Type B pancreatic cell (in vitro differentiated cells): Measurements from ENCODE around the gene HSCB. TPM values are rescaled to one million over a fixed set of nuclear protein-coding genes. Genes with fewer than 3 reads are reported as not detected.
"Not testable (repeated sequence)": the region's sequence is repeated elsewhere in the genome, so short reads cannot be mapped to it uniquely, and the experiment has no call there.

Source experiments
- DNase-seq: peaks from one replicate; pipeline ENCODE4 v3.0.0; 2021; ENCODE audit warnings: mixed read lengths; ENCODE audit not compliant: unreplicated experiment; ENCODE audit errors: extremely low spot score
- H3K27ac Mint-ChIP-seq: 2 replicates; pipeline ENCODE4 v1.8.0; 2021; ENCODE audit warnings: mild to moderate bottlenecking, mixed read lengths
- H3K27me3 Mint-ChIP-seq: 2 replicates; pipeline ENCODE4 v1.8.0; 2021; ENCODE audit warnings: mixed read lengths
- H3K36me3 Mint-ChIP-seq: 2 replicates; pipeline ENCODE4 v1.8.0; 2021; ENCODE audit warnings: mixed read lengths
- H3K4me1 Mint-ChIP-seq: one replicate; pipeline ENCODE4 v1.8.0; 2021; ENCODE audit warnings: mixed read lengths; ENCODE audit not compliant: unreplicated experiment
- H3K4me3 Mint-ChIP-seq: 2 replicates; pipeline ENCODE4 v1.8.0; 2021; ENCODE audit warnings: mild to moderate bottlenecking, mixed read lengths
- H3K9me3 Mint-ChIP-seq: 2 replicates; pipeline ENCODE4 v1.8.0; 2021; ENCODE audit warnings: mixed read lengths
- total RNA-seq: library from RNA; stranded (reverse); gene quantifications from 2 replicates; pipeline ENCODE4 v1.2.1, GENCODE V29; 2021; ENCODE audit warnings: low replicate concordance
- TF ChIP-seq, protein P1 (sequence below): fragments of 200-600 bp; sonication (generic); conservative IDR thresholded peaks from 2 replicates; pipeline ENCODE4 v1.5.0; 2021; ENCODE audit warnings: antibody characterized with exemption, mild to moderate bottlenecking

HSCB gene
- total RNA-seq, 1 donor from 2014 or later: 13.5 TPM

DNA sequence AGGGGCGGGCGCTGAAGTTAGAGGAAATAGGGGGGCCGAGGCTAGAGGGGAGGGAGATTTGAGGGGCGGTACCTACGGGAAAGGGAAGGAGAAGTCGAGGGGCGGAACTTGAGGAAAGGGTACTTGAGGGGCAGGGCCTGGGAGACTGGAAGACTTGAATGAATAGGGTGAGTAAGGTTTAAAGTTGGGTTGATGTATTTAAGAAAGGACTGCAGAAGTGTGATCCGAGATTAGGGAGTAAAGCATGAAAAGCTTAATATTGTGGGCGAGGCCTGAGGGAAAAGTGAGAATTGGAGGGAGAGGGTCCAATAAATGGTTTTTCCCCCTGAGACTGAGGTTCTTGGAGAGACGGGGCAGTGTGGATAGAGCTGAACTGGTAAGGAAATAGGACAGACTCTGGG is 723 bp downstream of the HSCB start:
- DNase-seq: no peak
- Mint-ChIP-seq H3K27ac (peak overlapping the region; percentile 87), H3K9me3 (no peaks in the 10 kb centered on the region), H3K27me3 (no peaks in the 10 kb centered on the region), H3K36me3 (peaks cover 7% of the 10 kb centered on the region), H3K4me3 (peak overlapping the region; percentile 91), H3K4me1 (peaks cover 17% of the 10 kb centered on the region)
- TF ChIP-seq, protein P1, sequence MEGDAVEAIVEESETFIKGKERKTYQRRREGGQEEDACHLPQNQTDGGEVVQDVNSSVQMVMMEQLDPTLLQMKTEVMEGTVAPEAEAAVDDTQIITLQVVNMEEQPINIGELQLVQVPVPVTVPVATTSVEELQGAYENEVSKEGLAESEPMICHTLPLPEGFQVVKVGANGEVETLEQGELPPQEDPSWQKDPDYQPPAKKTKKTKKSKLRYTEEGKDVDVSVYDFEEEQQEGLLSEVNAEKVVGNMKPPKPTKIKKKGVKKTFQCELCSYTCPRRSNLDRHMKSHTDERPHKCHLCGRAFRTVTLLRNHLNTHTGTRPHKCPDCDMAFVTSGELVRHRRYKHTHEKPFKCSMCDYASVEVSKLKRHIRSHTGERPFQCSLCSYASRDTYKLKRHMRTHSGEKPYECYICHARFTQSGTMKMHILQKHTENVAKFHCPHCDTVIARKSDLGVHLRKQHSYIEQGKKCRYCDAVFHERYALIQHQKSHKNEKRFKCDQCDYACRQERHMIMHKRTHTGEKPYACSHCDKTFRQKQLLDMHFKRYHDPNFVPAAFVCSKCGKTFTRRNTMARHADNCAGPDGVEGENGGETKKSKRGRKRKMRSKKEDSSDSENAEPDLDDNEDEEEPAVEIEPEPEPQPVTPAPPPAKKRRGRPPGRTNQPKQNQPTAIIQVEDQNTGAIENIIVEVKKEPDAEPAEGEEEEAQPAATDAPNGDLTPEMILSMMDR: no peak

DNA sequence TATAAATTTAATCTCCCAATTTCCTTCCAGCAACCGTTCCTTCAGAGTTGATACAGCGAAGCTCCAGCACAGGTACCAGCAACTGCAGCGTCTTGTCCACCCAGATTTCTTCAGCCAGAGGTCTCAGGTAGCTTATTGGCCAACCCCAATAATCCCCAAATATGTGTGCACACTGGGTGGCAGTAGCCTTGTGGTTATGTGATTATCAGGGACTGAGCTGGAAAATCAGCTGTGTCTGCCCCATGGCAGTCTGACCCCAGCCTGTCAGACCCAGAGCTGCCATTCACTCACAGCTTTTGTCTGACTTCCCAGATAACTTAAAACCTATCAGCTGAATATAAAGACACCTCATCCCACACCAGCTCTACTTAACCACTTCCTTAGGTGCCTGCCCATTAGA is 2.0 kb downstream of the HSCB start:
- Mint-ChIP-seq H3K4me3 (peak overlapping the region; percentile 91), H3K27ac (no peak overlapping the region), H3K27me3 (no peaks in the 10 kb centered on the region), H3K9me3 (no peaks in the 10 kb centered on the region), H3K4me1 (peaks cover 17% of the 10 kb centered on the region), H3K36me3 (peaks cover 10% of the 10 kb centered on the region)
- TF ChIP-seq, protein P1: no peak
- no peak for DNase-seq

DNA sequence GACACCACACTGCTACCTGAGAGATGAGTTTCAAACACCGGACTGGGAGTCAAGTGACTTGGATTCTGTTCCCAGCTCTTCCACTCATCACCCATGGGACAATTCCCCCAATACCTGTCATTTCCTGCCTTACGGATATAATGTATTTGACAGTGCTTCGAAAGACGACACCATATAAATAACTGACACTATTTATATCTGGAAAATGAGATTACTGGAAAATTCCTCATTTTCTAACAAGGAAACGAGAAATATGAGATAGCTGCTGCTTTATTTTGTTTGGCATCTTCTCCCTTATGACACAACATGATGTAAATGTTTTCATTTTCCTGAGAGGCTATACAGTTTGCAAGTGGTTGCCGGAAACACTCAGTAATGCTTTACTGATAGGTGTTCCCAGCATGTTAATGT is 8.6 kb downstream of the HSCB start:
- no peaks in the 10 kb centered on the region for H3K4me1 Mint-ChIP-seq
- DNase-seq: no peak
- H3K9me3 Mint-ChIP-seq: no peaks in the 10 kb centered on the region
- no peak overlapping the region for H3K27ac Mint-ChIP-seq
- H3K27me3 Mint-ChIP-seq: no peaks in the 10 kb centered on the region
- peaks cover 25% of the 10 kb centered on the region for H3K36me3 Mint-ChIP-seq
- TF ChIP-seq, protein P1: no peak
- no peak overlapping the region for H3K4me3 Mint-ChIP-seq

DNA sequence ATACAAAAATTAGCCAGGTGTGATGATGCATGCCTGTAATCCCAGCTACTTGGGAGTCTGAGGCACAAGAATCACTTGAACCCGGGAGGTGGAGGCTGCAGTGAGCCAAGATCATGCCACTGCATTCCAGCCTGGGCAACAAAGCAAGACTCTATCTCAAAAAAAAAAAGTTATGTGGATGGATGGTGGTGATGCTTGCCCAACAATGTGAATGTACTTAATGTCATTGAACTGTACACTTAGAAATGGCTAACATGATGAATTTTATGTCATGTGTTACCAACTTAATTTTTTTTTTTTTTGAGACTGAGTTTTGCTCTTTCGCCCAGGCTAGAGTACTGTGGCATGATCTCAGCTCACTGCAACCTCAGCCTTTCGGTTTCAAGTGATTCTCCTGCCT is 12.7 kb downstream of the HSCB start:
- not testable (repeated sequence) for DNase-seq, H3K9me3 Mint-ChIP-seq, H3K27me3 Mint-ChIP-seq, H3K4me1 Mint-ChIP-seq, H3K4me3 Mint-ChIP-seq, H3K27ac Mint-ChIP-seq
- H3K36me3 Mint-ChIP-seq: peaks cover 15% of the 10 kb centered on the region

DNA sequence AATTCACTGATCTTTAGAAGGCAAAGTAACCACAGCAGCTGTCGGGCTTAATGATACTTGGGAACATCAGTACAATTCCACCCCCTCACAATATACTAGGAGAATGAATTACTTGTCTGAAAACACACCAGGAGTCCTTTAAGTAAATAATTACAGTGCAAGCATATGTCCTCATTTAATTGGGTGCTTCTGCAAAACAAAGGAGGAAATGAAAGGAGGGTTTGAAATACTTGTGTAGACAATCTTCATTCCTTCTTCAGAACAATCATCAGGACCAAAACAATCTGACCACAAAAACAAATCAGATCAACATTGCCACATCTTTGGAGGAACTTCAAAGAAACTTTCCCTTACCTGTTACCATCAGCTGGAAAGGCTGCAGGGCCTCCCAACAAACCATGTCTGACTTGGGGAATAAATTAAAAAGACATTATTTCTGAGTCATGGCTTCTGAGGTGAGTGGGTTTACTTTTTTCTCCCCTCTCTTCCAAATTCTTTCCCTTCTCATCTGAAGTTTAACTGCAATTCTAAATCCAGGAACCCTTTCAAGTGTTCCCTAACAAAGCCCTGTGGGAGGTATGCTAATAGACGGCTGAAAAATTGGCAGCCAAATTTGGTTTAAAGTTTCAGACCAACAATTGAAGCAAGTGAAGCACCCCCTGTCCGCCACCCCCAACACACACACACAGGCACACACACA is 18.2 kb downstream of the HSCB start:
- Mint-ChIP-seq H3K36me3 (peaks cover 4% of the 10 kb centered on the region), H3K27ac (no peak overlapping the region), H3K4me3 (no peak overlapping the region), H3K9me3 (no peaks in the 10 kb centered on the region), H3K27me3 (no peaks in the 10 kb centered on the region), H3K4me1 (peaks cover 11% of the 10 kb centered on the region)
- TF ChIP-seq, protein P1: no peak
- no peak for DNase-seq

DNA sequence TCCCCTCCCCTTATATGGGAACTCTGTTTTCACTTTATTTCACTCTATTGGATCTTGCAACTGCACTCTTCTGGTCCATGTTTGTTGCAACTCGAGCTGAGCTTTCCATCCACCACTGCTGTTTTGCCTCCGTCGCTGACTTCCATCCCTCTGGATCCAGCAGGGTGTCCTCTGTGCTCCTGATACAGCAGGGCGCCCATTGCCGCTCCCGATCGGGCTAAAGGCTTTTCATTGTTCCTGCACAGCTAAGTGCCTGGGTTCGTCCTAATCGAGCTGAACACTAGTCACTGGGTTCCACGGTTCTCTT is 19.6 kb downstream of the HSCB start:
- H3K4me1 Mint-ChIP-seq: peaks cover 11% of the 10 kb centered on the region
- H3K9me3 Mint-ChIP-seq: no peaks in the 10 kb centered on the region
- H3K27ac Mint-ChIP-seq: no peak overlapping the region
- no peaks in the 10 kb centered on the region for H3K27me3 Mint-ChIP-seq
- DNase-seq: no peak
- H3K4me3 Mint-ChIP-seq: no peak overlapping the region
- no peaks in the 10 kb centered on the region for H3K36me3 Mint-ChIP-seq
- TF ChIP-seq, protein P1: no peak

DNA sequence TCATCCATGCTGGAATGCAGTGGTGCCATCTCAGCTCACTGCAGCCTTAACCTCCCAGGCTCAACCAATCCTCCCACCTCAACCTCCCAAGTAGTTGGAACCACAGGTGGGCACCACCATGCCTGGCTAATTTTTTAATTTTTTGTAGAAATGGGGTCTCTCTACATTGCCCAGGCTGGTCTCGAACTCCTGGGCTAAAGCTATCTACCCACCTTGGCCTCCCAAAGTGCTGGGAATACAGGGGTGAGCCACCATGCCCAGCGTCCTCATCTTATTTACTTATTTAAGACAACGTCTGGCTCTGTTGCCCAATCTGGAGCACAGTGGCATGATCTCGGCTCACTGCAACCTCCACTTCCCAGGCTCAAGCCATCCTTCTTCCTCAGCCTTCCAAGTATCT is 20.2 kb downstream of the HSCB start:
- not testable (repeated sequence) for H3K27ac Mint-ChIP-seq

More for the DNA sequence above, 20.2 kb downstream of the HSCB start:
- not testable (repeated sequence) for DNase-seq, H3K4me3 Mint-ChIP-seq, H3K27me3 Mint-ChIP-seq, H3K36me3 Mint-ChIP-seq, H3K9me3 Mint-ChIP-seq
- peaks cover 11% of the 10 kb centered on the region for H3K4me1 Mint-ChIP-seq
